ENCODE data around the gene TTC21A. TPM values are rescaled to one million over a fixed set of nuclear protein-coding genes. Genes with fewer than 3 reads are reported as not detected.

The TTC21A gene
- total RNA-seq, 1 donor from 2014 or later, result 3.9 TPM

DNA sequence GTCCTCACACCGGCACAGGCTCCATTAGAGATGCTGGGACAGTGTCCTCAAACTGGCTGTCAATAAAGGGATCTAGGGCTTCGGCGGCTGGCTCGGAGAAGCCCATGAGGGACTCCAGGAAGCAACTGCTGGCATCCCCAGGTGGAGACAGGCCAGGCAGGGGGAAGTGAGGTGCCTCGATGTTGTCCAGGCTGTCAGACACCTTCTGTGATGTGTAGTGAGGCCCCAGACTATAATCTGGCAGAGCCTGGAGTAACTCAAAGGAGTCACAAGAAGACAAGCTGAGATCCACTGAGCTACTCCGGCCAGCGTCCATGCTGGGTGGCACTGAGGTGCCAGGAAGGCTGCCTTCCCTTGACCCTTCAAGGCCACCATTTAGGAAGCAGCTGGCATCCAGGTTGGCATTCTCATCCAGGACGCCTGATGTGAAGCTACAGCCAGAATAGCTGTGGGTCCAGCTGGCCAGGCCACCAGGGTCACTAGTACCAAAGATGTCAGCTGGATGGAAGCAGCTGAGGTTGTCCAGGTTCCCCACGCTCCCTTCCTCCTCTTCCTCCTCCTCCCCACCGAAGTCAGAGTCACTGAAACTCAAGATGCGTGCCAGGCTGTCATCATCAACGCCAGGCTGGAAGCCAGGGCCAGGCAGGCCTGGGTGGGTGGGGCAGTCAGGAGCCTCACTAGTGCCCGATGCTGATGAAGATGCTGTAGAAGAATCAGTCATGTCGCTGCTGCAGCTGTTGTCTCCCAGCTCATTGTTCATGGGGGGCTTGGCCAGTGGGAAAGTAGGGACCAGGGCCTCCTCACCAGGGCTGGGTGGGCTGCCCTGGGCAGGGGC, 35.8 kb downstream of the TTC21A start:
- TF ChIP-seq EZH2 (IDR thresholded peaks at IDR 0.05; ENCODE audit: insufficient read depth, low read length), result no peak
- TF ChIP-seq CTCF (IDR thresholded peaks at IDR 0.05; ENCODE audit: insufficient read depth, low read depth, low read length), result no peak
- Histone ChIP-seq H3K4me3 (ENCODE audit: insufficient read depth, low read depth, low read length) (no peak overlapping the region), H3K4me2 (ENCODE audit: low read length) (no peak overlapping the region), H4K20me1 (ENCODE audit: insufficient read depth, low read length) (peaks cover 97% of the 10 kb centered on the region), H3K27ac (ENCODE audit: low read depth, low read length) (no peak overlapping the region), H3K27me3 (ENCODE audit: insufficient read depth, low read length) (no peaks in the 10 kb centered on the region), H3K36me3 (ENCODE audit: insufficient read depth, low read length) (peaks cover 60% of the 10 kb centered on the region), H3K9me3 (ENCODE audit: insufficient read depth, low read depth, low read length) (no peaks in the 10 kb centered on the region), H3K4me1 (ENCODE audit: insufficient read depth, low read length) (peaks cover 38% of the 10 kb centered on the region), H3K79me2 (ENCODE audit: insufficient read depth, low read length) (peaks cover 89% of the 10 kb centered on the region), H3K9ac (ENCODE audit: low read length) (no peak overlapping the region), H2AFZ (ENCODE audit: low read depth, low read length) (no peak overlapping the region)
- Mint-ChIP-seq H3K27me3 (ENCODE audit: low read depth, unreplicated experiment) (no peaks in the 10 kb centered on the region), H3K27ac (ENCODE audit: unreplicated experiment) (peak overlapping the region; percentile 34), H3K4me3 (ENCODE audit: unreplicated experiment) (no peak overlapping the region), H3K4me1 (ENCODE audit: low read depth, unreplicated experiment) (peaks cover 74% of the 10 kb centered on the region), H3K36me3 (ENCODE audit: low read depth, unreplicated experiment) (peaks cover 34% of the 10 kb centered on the region), H3K9me3 (ENCODE audit: unreplicated experiment) (no peaks in the 10 kb centered on the region)
- DNase-seq (ENCODE audit: low read depth) (no peak), FAIRE-seq (no peak)

DNA sequence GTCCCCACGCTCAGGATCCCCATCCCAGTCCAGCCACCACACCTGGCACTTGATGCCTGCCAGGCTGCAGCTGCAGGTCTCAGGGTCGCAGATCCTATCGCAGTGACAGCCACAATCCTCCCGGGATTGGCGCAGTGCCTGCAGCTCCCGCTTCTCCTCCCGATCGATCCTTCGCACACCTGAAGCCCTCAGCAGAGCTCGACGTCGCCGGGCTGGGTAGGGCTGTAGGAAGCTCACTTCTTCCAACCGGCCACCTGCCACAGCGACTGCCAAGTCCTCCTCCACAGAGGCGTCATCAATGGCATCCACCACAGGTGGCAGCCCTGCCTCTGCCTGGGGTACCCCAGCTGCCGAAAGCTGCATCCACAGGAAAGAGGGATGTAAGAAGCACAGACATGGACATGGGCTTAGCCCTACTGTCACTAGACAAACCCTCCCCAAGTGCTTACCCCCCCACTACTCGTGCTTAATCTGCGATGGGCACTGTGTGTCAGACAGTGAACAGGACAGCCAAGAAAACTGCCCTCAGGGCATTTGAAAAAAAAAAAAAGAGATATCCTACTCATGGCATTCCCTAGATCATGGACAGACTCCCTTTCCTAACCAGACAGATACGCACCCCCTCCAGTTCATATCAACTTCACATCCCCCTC, 36.7 kb downstream of the TTC21A start:
- Histone ChIP-seq H3K4me2 (ENCODE audit: low read length) (no peak overlapping the region), H3K9me3 (ENCODE audit: insufficient read depth, low read depth, low read length) (no peaks in the 10 kb centered on the region), H3K9ac (ENCODE audit: low read length) (no peak overlapping the region), H4K20me1 (ENCODE audit: insufficient read depth, low read length) (peaks cover 99% of the 10 kb centered on the region), H3K36me3 (ENCODE audit: insufficient read depth, low read length) (peaks cover 60% of the 10 kb centered on the region), H3K27ac (ENCODE audit: low read depth, low read length) (no peak overlapping the region), H3K79me2 (ENCODE audit: insufficient read depth, low read length) (peaks cover 98% of the 10 kb centered on the region), H3K4me1 (ENCODE audit: insufficient read depth, low read length) (peaks cover 47% of the 10 kb centered on the region), H3K27me3 (ENCODE audit: insufficient read depth, low read length) (no peaks in the 10 kb centered on the region), H2AFZ (ENCODE audit: low read depth, low read length) (no peak overlapping the region), H3K4me3 (ENCODE audit: insufficient read depth, low read depth, low read length) (no peak overlapping the region)
- no peaks in the 10 kb centered on the region for H3K9me3 Mint-ChIP-seq (ENCODE audit: unreplicated experiment)
- DNase-seq (ENCODE audit: low read depth), result no peak
- no peaks in the 10 kb centered on the region for H3K27me3 Mint-ChIP-seq (ENCODE audit: low read depth, unreplicated experiment)
- FAIRE-seq, result no peak
- peaks cover 32% of the 10 kb centered on the region for H3K36me3 Mint-ChIP-seq (ENCODE audit: low read depth, unreplicated experiment)
- H3K4me3 Mint-ChIP-seq (ENCODE audit: unreplicated experiment), result peak overlapping the region; percentile 60
- H3K4me1 Mint-ChIP-seq (ENCODE audit: low read depth, unreplicated experiment), result peaks cover 79% of the 10 kb centered on the region
- TF ChIP-seq CTCF (IDR thresholded peaks at IDR 0.05; ENCODE audit: insufficient read depth, low read depth, low read length), result no peak
- no peak for TF ChIP-seq EZH2 (IDR thresholded peaks at IDR 0.05; ENCODE audit: insufficient read depth, low read length)
- H3K27ac Mint-ChIP-seq (ENCODE audit: unreplicated experiment), result peak overlapping the region; percentile 93

All from astrocyte (in vitro differentiated cells and primary cell).